HL-60 (cell line): Measurements from ENCODE around the gene SHISAL2B.

Source experiments
- POLR2AphosphoS5 ChIP-seq: IDR thresholded peaks from 2 replicates; pipeline ENCODE4 v1.6.1; 2012; ENCODE audit warnings: low read depth
- TF ChIP-seq, protein P1 (sequence below): IDR thresholded peaks from one replicate; pipeline ENCODE4 v1.5.1; 2011; ENCODE audit warnings: low read length, control low read depth, inconsistent platforms; ENCODE audit not compliant: insufficient read depth

GRCh38 chr5:64685866-64686265 lies 4.4 kb upstream of the SHISAL2B start:
- TF ChIP-seq, protein P1, sequence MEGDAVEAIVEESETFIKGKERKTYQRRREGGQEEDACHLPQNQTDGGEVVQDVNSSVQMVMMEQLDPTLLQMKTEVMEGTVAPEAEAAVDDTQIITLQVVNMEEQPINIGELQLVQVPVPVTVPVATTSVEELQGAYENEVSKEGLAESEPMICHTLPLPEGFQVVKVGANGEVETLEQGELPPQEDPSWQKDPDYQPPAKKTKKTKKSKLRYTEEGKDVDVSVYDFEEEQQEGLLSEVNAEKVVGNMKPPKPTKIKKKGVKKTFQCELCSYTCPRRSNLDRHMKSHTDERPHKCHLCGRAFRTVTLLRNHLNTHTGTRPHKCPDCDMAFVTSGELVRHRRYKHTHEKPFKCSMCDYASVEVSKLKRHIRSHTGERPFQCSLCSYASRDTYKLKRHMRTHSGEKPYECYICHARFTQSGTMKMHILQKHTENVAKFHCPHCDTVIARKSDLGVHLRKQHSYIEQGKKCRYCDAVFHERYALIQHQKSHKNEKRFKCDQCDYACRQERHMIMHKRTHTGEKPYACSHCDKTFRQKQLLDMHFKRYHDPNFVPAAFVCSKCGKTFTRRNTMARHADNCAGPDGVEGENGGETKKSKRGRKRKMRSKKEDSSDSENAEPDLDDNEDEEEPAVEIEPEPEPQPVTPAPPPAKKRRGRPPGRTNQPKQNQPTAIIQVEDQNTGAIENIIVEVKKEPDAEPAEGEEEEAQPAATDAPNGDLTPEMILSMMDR: no peak
- no peak for TF ChIP-seq POLR2AphosphoS5
